T-helper 1 cell treated with Interleukin-12 subunit alpha and Interleukin-12 subunit beta and Interleukin-4 antibody, amounts not matched to agents 30 μg/mL and 1 μg/mL, for 36 hours (primary cell): ENCODE measurements around the gene CBY1.

Experiments
- H3K27ac Mint-ChIP-seq: one replicate; pipeline ENCODE4 v1.8.0; 2021; ENCODE audit warnings: mild to moderate bottlenecking, mixed read lengths
- H3K27me3 Mint-ChIP-seq: one replicate; pipeline ENCODE4 v1.8.0; 2021; ENCODE audit warnings: low read depth, mixed read lengths
- H3K36me3 Mint-ChIP-seq: one replicate; pipeline ENCODE4 v1.8.0; 2021; ENCODE audit warnings: low read depth, mixed read lengths
- H3K4me1 Mint-ChIP-seq: one replicate; pipeline ENCODE4 v1.8.0; 2021; ENCODE audit warnings: low read depth, mixed read lengths
- H3K4me3 Mint-ChIP-seq: one replicate; pipeline ENCODE4 v1.8.0; 2021; ENCODE audit warnings: mild to moderate bottlenecking, moderate library complexity, mixed read lengths
- H3K9me3 Mint-ChIP-seq: one replicate; pipeline ENCODE4 v1.8.0; 2021; ENCODE audit warnings: mixed read lengths

The CBY1 gene

GRCh38 chr22:38681582-38682335, 25.3 kb downstream of the CBY1 start, which contains the start of gene TOMM22:
TOMM22 (plus strand) TSS chr22:38681957; CDS start chr22:38681979, 22 bp downstream.
- Mint-ChIP-seq H3K4me3 (peak within 1 kb of the TSS; percentile 97), H3K4me1 (peaks cover 16% of the 10 kb centered on the region), H3K36me3 (peaks cover 25% of the 10 kb centered on the region), H3K27me3 (no peaks in the 10 kb centered on the region), H3K9me3 (no peaks in the 10 kb centered on the region), H3K27ac (peak within 1 kb of the TSS; percentile 97)

DNA sequence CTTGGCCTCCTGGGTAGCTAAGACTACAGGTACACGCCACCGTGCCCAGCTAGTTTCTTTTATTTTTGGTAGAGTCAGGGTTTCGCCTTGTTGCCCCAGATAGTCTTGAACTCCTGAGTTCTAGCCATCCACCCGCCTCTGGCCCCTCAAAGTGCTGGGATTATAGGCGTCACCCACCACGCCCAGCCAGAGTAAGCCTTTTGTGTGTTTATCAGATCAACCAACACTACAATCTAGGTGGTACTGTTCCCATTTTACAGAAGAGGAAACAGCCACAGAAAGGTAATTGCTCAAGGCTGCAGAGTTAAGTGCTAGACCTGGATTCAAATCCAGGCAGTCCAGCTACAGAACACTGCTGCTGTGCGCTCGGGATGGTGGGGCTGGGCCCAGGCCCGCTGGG, 28.5 kb downstream of the CBY1 start:
- H3K4me1 Mint-ChIP-seq = peaks cover 14% of the 10 kb centered on the region
- peaks cover 35% of the 10 kb centered on the region for H3K36me3 Mint-ChIP-seq
- no peaks in the 10 kb centered on the region for H3K27me3 Mint-ChIP-seq
- H3K9me3 Mint-ChIP-seq = no peaks in the 10 kb centered on the region
- no peak overlapping the region for H3K4me3 Mint-ChIP-seq
- H3K27ac Mint-ChIP-seq = no peak overlapping the region

- H3K36me3 Mint-ChIP-seq = peaks cover 37% of the 10 kb centered on the region
- H3K4me3 Mint-ChIP-seq = no peak overlapping the region
- no peaks in the 10 kb centered on the region for H3K27me3 Mint-ChIP-seq
- no peak overlapping the region for H3K27ac Mint-ChIP-seq
- H3K9me3 Mint-ChIP-seq = no peaks in the 10 kb centered on the region
- H3K4me1 Mint-ChIP-seq = peaks cover 14% of the 10 kb centered on the region
These were observed 29.3 kb downstream of the CBY1 start for GRCh38 chr22:38685761-38686160.

GRCh38 chr22:38689651-38690050, 33.2 kb downstream of the CBY1 start:
- no peak overlapping the region for H3K4me3 Mint-ChIP-seq
- H3K4me1 Mint-ChIP-seq = peaks cover 8% of the 10 kb centered on the region
- peaks cover 34% of the 10 kb centered on the region for H3K36me3 Mint-ChIP-seq
- peak overlapping the region; percentile 26 for H3K27ac Mint-ChIP-seq
- no peaks in the 10 kb centered on the region for H3K27me3 Mint-ChIP-seq
- H3K9me3 Mint-ChIP-seq = no peaks in the 10 kb centered on the region

- Mint-ChIP-seq H3K4me3 (no peak overlapping the region), H3K36me3 (peaks cover 34% of the 10 kb centered on the region), H3K27me3 (no peaks in the 10 kb centered on the region), H3K27ac (no peak overlapping the region), H3K4me1 (peaks cover 35% of the 10 kb centered on the region), H3K9me3 (no peaks in the 10 kb centered on the region)
These were observed 37.6 kb downstream of the CBY1 start for GRCh38 chr22:38694049-38694448.

- Mint-ChIP-seq H3K36me3 (peaks cover 34% of the 10 kb centered on the region), H3K27me3 (no peaks in the 10 kb centered on the region), H3K9me3 (no peaks in the 10 kb centered on the region), H3K27ac (peak overlapping the region; percentile 3), H3K4me3 (peak overlapping the region; percentile 1), H3K4me1 (peaks cover 44% of the 10 kb centered on the region)
These were observed 38.5 kb downstream of the CBY1 start for GRCh38 chr22:38694940-38695339.

GRCh38 chr22:38696606-38697424, 40.4 kb downstream of the CBY1 start:
- Mint-ChIP-seq H3K36me3 (peaks cover 30% of the 10 kb centered on the region), H3K27ac (peak overlapping the region; percentile 88), H3K4me3 (peak overlapping the region; percentile 86), H3K9me3 (no peaks in the 10 kb centered on the region), H3K27me3 (no peaks in the 10 kb centered on the region), H3K4me1 (peaks cover 49% of the 10 kb centered on the region)

- no peaks in the 10 kb centered on the region for H3K27me3 Mint-ChIP-seq
- H3K4me1 Mint-ChIP-seq = peaks cover 49% of the 10 kb centered on the region
- peak overlapping the region; percentile 86 for H3K4me3 Mint-ChIP-seq
- H3K9me3 Mint-ChIP-seq = no peaks in the 10 kb centered on the region
- peak overlapping the region; percentile 88 for H3K27ac Mint-ChIP-seq
- H3K36me3 Mint-ChIP-seq = peaks cover 30% of the 10 kb centered on the region
These were observed 41.1 kb downstream of the CBY1 start for GRCh38 chr22:38697425-38698089.

- Mint-ChIP-seq H3K4me3 (peak overlapping the region; percentile 86), H3K36me3 (peaks cover 26% of the 10 kb centered on the region), H3K4me1 (peaks cover 42% of the 10 kb centered on the region), H3K27me3 (no peaks in the 10 kb centered on the region), H3K9me3 (no peaks in the 10 kb centered on the region), H3K27ac (peak overlapping the region; percentile 88)
These were observed 42.1 kb downstream of the CBY1 start for GRCh38 chr22:38698407-38699094.

GRCh38 chr22:38699143-38699542, 42.7 kb downstream of the CBY1 start:
- Mint-ChIP-seq H3K9me3 (no peaks in the 10 kb centered on the region), H3K36me3 (peaks cover 23% of the 10 kb centered on the region), H3K4me3 (peak overlapping the region; percentile 86), H3K27ac (peak overlapping the region; percentile 88), H3K4me1 (peaks cover 43% of the 10 kb centered on the region), H3K27me3 (no peaks in the 10 kb centered on the region)

DNA sequence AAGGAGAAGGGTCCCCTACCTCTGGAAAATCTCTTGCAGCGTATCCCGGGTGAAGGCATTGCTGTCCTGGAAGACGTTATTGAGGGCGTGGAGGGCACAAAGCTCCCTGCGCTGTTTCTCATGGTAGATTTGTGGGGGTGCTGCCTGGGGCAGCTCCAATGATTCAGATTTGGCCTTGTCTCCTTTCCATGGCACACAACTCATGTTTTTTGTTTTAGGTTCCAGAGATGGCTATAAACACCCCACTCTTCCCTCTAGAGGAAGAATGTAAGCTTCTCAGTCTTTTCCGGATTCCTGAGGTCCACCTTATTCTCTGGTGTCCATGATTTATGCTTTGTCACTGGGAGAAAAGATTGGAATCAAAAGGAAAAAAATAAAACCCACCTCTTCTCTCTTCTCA, 43.3 kb downstream of the CBY1 start:
- Mint-ChIP-seq H3K9me3 (no peaks in the 10 kb centered on the region), H3K4me3 (peak overlapping the region; percentile 86), H3K27ac (peak overlapping the region; percentile 88), H3K36me3 (peaks cover 20% of the 10 kb centered on the region), H3K4me1 (peaks cover 46% of the 10 kb centered on the region), H3K27me3 (no peaks in the 10 kb centered on the region)

DNA sequence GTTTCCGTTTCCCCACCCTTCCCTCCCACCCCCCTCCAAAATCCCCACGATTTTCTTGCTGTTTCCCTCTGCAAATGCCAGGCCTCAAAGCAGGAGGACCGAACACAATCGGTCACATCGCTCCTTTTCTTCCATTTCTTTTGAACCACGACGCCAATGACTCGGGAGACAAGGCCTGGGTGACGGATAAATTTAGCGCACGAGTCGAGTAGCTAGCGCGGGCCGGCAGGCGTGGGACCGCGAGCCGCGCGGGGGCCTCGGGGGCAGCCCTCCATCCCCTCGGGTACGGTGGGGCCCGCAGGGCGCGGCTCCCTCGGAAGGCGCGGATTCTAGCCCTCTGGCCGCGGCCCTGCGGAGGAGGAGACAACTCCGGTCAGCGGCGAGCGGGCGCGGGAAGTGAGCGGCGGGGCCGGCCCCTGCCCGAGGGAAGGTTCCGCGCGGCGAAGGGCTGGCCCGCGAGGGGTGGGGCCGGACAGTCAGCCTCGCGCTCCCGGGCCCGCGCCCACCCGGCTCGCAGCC, 43.9 kb downstream of the CBY1 start:
- Mint-ChIP-seq H3K4me1 (peaks cover 49% of the 10 kb centered on the region), H3K27me3 (no peaks in the 10 kb centered on the region), H3K9me3 (no peaks in the 10 kb centered on the region), H3K27ac (peak overlapping the region; percentile 88), H3K4me3 (peak overlapping the region; percentile 89), H3K36me3 (peaks cover 16% of the 10 kb centered on the region)

GRCh38 chr22:38700789-38701628, 44.6 kb downstream of the CBY1 start, which contains the start of gene JOSD1:
JOSD1 (minus strand) TSS chr22:38700943; CDS start chr22:38699987, 956 bp downstream.
- H3K27ac Mint-ChIP-seq = peak within 1 kb of the TSS; percentile 98
- H3K9me3 Mint-ChIP-seq = no peaks in the 10 kb centered on the region
- peaks cover 49% of the 10 kb centered on the region for H3K4me1 Mint-ChIP-seq
- peak within 1 kb of the TSS; percentile 89 for H3K4me3 Mint-ChIP-seq
- peaks cover 16% of the 10 kb centered on the region for H3K36me3 Mint-ChIP-seq
- H3K27me3 Mint-ChIP-seq = no peaks in the 10 kb centered on the region
